ENCODE results near the gene HBA1.
"Not testable (repeated sequence)": the region's sequence is repeated elsewhere in the genome, so short reads cannot be mapped to it uniquely, and the experiment has no call there.

DNA sequence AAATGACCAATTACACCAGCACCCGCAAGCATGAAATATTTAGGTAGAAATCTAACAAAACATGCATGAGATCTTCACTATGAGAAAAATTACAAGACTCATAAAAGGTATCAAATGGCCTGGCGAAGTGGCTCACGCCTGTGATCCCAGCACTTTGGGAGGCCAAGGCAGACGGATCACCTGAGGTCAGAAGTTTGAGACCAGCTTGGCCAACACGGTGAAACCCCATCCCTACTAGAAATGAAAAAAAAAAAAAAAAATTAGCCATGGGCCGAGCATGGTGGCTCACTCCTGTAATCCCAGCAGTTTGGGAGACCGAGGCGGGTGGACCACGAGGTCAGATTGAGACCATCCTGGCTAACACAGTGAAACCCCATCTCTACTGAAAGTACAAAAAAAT, 27.6 kb downstream of the HBA1 start:
- TF ChIP-seq, protein P1, sequence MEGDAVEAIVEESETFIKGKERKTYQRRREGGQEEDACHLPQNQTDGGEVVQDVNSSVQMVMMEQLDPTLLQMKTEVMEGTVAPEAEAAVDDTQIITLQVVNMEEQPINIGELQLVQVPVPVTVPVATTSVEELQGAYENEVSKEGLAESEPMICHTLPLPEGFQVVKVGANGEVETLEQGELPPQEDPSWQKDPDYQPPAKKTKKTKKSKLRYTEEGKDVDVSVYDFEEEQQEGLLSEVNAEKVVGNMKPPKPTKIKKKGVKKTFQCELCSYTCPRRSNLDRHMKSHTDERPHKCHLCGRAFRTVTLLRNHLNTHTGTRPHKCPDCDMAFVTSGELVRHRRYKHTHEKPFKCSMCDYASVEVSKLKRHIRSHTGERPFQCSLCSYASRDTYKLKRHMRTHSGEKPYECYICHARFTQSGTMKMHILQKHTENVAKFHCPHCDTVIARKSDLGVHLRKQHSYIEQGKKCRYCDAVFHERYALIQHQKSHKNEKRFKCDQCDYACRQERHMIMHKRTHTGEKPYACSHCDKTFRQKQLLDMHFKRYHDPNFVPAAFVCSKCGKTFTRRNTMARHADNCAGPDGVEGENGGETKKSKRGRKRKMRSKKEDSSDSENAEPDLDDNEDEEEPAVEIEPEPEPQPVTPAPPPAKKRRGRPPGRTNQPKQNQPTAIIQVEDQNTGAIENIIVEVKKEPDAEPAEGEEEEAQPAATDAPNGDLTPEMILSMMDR (IDR thresholded peaks at IDR 0.05; ENCODE audit: low read depth, low read length, poor library complexity, severe bottlenecking), result not testable (repeated sequence)
- TF ChIP-seq EZH2phosphoT487 (IDR thresholded peaks at IDR 0.05; ENCODE audit: borderline replicate concordance, low read length), result not testable (repeated sequence)

Measured in DOHH2 (cell line).